ENCODE data around the gene DRAXIN.

Gene DRAXIN

GRCh38 chr1:11691302-11691914, at the start of gene DRAXIN:
Gene DRAXIN, plus strand, starts transcription at chr1:11691710. Its CDS starts 14,549 bp downstream, at chr1:11706259.
- DNase-seq, result no peak

- no peak for DNase-seq
Measured at GRCh38 chr1:11641776-11642305, 49.7 kb upstream of the DRAXIN start.

GRCh38 chr1:11642418-11643017, 49.0 kb upstream of the DRAXIN start:
- peak; percentile 69 for DNase-seq

GRCh38 chr1:11643782-11644181, 47.7 kb upstream of the DRAXIN start:
- DNase-seq, result no peak

GRCh38 chr1:11645270-11645669, 46.2 kb upstream of the DRAXIN start:
- no peak for DNase-seq

GRCh38 chr1:11645670-11646265, 45.7 kb upstream of the DRAXIN start:
- DNase-seq, result peak; percentile 86

- DNase-seq, result no peak
Measured at GRCh38 chr1:11646317-11646716, 45.2 kb upstream of the DRAXIN start.

- no peak for DNase-seq
Measured at GRCh38 chr1:11647333-11647732, 44.2 kb upstream of the DRAXIN start.

GRCh38 chr1:11648039-11648438, 43.5 kb upstream of the DRAXIN start:
- DNase-seq, result no peak

GRCh38 chr1:11648732-11649158, 42.8 kb upstream of the DRAXIN start:
- peak; percentile 39 for DNase-seq

- DNase-seq, result no peak
Measured at GRCh38 chr1:11649237-11649623, 42.3 kb upstream of the DRAXIN start.

GRCh38 chr1:11649624-11650330, 41.7 kb upstream of the DRAXIN start:
- no peak for DNase-seq

GRCh38 chr1:11650331-11650991, 41.0 kb upstream of the DRAXIN start:
- DNase-seq, result peak; percentile 88

- no peak for DNase-seq
Measured at GRCh38 chr1:11651017-11651416, 40.5 kb upstream of the DRAXIN start.

GRCh38 chr1:11652203-11652780, 39.2 kb upstream of the DRAXIN start:
- no peak for DNase-seq

- DNase-seq, result no peak
Measured at GRCh38 chr1:11653101-11653860, 38.2 kb upstream of the DRAXIN start.

- DNase-seq, result no peak
Measured at GRCh38 chr1:11653861-11654136, 37.7 kb upstream of the DRAXIN start.

GRCh38 chr1:11654137-11654938, 37.2 kb upstream of the DRAXIN start, which contains the start of the genes FBXO2 and FBXO44:
Gene FBXO2, minus strand, starts transcription at chr1:11654429. Its CDS starts 89 bp downstream, at chr1:11654340.
Gene FBXO44, plus strand, starts transcription at chr1:11654877. Its CDS starts 959 bp downstream, at chr1:11655836.
- DNase-seq, result peak; percentile 41

- no peak for DNase-seq
Measured at GRCh38 chr1:11654939-11655808, 36.3 kb upstream of the DRAXIN start.

- DNase-seq, result no peak
Measured at GRCh38 chr1:11657654-11658053, 33.9 kb upstream of the DRAXIN start.

Data from activated CD4-positive, alpha-beta T cell treated with anti-CD3 and anti-CD28 coated beads, Interleukin-10, Interleukin-2, amounts not matched to agents 100 ng/mL and 50 ng/mL, durations not matched to agents 16 hours and 8 hours (primary cell).